Smooth muscle cell (in vitro differentiated cells): ENCODE results near the gene BTRC. TPM values are rescaled to one million over a fixed set of nuclear protein-coding genes. Genes with fewer than 3 reads are reported as not detected.

Experiments used
- DNase-seq: peaks from one replicate; lab custom pipeline; 2025; ENCODE audit not compliant: unreplicated experiment; lab: John Stamatoyannopoulos, UW
- H2AFZ ChIP-seq: fragments of 200-600 bp; sonication (generic); 2 replicates; pipeline ENCODE4 v1.6.0; 2016; ENCODE audit warnings: antibody characterized with exemption, low read depth, mild to moderate bottlenecking
- H3F3A ChIP-seq: fragments of 200-600 bp; sonication (generic); 2 replicates; pipeline ENCODE4 v1.6.0; 2017; ENCODE audit warnings: antibody characterized with exemption, low read depth
- H3K27ac ChIP-seq: fragments of 200-600 bp; sonication (generic); 2 replicates; pipeline ENCODE4 v1.5.1; 2016; ENCODE audit warnings: low read depth, mild to moderate bottlenecking
- H3K27me3 ChIP-seq: fragments of 200-600 bp; sonication (generic); 2 replicates; pipeline ENCODE4 v1.6.1; 2016; ENCODE audit warnings: low read depth, mild to moderate bottlenecking
- H3K36me3 ChIP-seq: fragments of 200-600 bp; sonication (generic); 2 replicates; pipeline ENCODE4 v1.5.1; 2016; ENCODE audit warnings: low read depth
- H3K4me1 ChIP-seq: fragments of 200-600 bp; sonication (generic); 2 replicates; pipeline ENCODE4 v1.5.1; 2016; ENCODE audit warnings: low read depth
- H3K4me2 ChIP-seq: fragments of 200-600 bp; sonication (generic); 2 replicates; pipeline ENCODE4 v1.6.0; 2016; ENCODE audit warnings: mild to moderate bottlenecking
- H3K4me3 ChIP-seq: fragments of 200-600 bp; sonication (generic); 2 replicates; pipeline ENCODE4 v1.5.1; 2016; ENCODE audit warnings: mild to moderate bottlenecking
- H3K79me2 ChIP-seq: fragments of 200-600 bp; sonication (generic); 2 replicates; pipeline ENCODE4 v1.6.0; 2016; ENCODE audit warnings: low read depth, mild to moderate bottlenecking
- H3K9ac ChIP-seq: fragments of 200-600 bp; sonication (generic); 2 replicates; pipeline ENCODE4 v1.6.0; 2016; ENCODE audit warnings: low read depth
- H3K9me3 ChIP-seq: fragments of 200-600 bp; sonication (generic); replicated peaks from 2 replicates; pipeline ENCODE4 v1.5.1; 2016; ENCODE audit warnings: low read depth
- H4K20me1 ChIP-seq: fragments of 200-600 bp; sonication (generic); 2 replicates; pipeline ENCODE4 v1.6.0; 2016; ENCODE audit warnings: low read depth
- CTCF ChIP-seq: fragments of 200-600 bp; sonication (generic); IDR thresholded peaks from 2 replicates; pipeline ENCODE4 v1.5.1; 2017; ENCODE audit warnings: borderline replicate concordance, mild to moderate bottlenecking, antibody characterized with exemption; ENCODE audit not compliant: insufficient read depth, poor library complexity, severe bottlenecking
- WGBS: methylation state at CpG from one replicate; pipeline ENCODE4 v1.1.7; 2016; ENCODE audit warnings: low lambda C conversion rate; 5-methylcytosine and 5-hydroxymethylcytosine counted together
- polyA plus RNA-seq: library from polyadenylated mRNA; unstranded; fragments of >200 nt; fragmentation: Nextera tagmentation; extraction: Ambion mirVana; gene quantifications from 2 replicates; pipeline ENCODE4 v1.2.1, GENCODE V29; 2016
- total RNA-seq: library from RNA; depleted of rRNA; stranded (reverse); fragments of >200 nt; gene quantifications from 2 replicates; pipeline ENCODE4 v1.2.3, GENCODE V29; 2014

The BTRC gene
- total and polyA plus RNA-seq, 2 experiments from 2014 or later = 9.6 to 16.8 TPM

DNA sequence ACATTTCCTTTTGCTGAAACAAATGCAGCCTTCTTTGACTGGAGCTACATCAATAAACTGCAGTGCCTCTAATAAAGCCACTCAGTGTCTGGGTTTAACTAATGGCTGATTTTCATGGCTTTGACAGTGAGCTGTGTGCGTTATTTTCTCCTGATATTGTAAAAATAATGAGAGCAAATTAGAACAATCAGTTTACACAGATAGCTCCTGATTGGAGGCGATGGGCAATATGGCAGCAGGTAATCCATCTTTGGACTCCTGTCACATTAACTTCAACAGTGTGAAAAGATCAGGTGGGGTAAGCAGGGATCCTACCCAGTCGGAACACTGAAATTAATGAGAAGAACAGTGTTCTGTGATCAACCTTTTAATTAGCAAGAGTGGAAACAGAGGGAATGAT, 133.4 kb downstream of the BTRC start:
- no peak for DNase-seq
- Histone ChIP-seq H3K27me3 (no peaks in the 10 kb centered on the region), H3F3A (no peaks in the 10 kb centered on the region), H3K79me2 (no peaks in the 10 kb centered on the region), H3K9ac (no peak overlapping the region), H3K36me3 (no peaks in the 10 kb centered on the region), H3K4me2 (no peak overlapping the region), H2AFZ (no peak overlapping the region), H3K9me3 (no peaks in the 10 kb centered on the region), H3K4me1 (peaks cover 17% of the 10 kb centered on the region), H4K20me1 (peaks cover 84% of the 10 kb centered on the region), H3K27ac (no peak overlapping the region), H3K4me3 (no peak overlapping the region)
- WGBS = 97% methylated on average over 3 of the region's 3 CpGs
- no peak for TF ChIP-seq CTCF

DNA sequence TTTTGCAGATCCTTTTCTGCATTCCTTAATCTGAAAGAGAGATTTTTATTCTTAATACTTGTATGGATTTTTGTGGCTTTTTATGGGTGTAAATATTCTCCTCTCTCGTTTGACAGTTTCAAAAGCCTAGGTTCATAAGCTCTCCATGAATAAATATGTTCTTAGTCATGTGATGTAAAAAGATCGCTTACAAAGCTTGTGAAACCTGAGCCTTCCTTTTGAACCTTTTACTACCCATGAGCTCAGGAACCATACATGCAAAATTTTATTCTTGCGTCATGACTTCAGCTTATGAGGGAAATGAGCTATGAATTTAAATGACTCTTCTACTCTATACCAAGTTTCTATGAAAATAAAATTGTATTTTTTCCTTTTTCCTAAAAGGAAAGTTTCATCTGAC, 135.4 kb downstream of the BTRC start:
- WGBS = 70% methylated on average over 3 of the region's 3 CpGs
- no peak for DNase-seq
- Histone ChIP-seq H3K4me1 (peaks cover 17% of the 10 kb centered on the region), H3K9ac (no peak overlapping the region), H3K36me3 (no peaks in the 10 kb centered on the region), H3K79me2 (no peaks in the 10 kb centered on the region), H2AFZ (no peak overlapping the region), H3F3A (no peaks in the 10 kb centered on the region), H3K27ac (no peak overlapping the region), H3K27me3 (no peaks in the 10 kb centered on the region), H3K9me3 (no peaks in the 10 kb centered on the region), H4K20me1 (peaks cover 96% of the 10 kb centered on the region), H3K4me2 (no peak overlapping the region), H3K4me3 (no peak overlapping the region)
- no peak for TF ChIP-seq CTCF

DNA sequence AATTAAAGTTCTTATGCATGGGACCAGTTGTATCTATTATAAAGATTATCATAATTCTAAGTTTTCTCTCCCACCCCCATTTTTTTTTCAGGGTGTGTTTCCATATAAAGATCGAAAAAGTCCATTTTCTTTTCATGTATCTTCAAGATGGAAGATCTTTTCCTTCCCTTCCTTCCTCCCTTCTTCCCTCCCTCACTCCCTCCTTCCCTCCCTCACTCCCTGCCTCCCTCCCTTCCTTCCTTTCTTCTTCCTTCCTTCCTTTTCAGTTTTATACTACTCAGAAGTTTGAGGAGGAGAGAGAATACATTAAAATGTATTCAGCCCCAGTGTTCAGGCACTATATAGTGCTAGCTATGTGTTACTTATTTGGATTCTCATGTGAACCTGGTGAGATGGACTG, 136.1 kb downstream of the BTRC start:
- Histone ChIP-seq H3K36me3 (no peaks in the 10 kb centered on the region), H3K9ac (no peak overlapping the region), H2AFZ (no peak overlapping the region), H3K27ac (no peak overlapping the region), H3K27me3 (no peaks in the 10 kb centered on the region), H3K4me1 (peaks cover 16% of the 10 kb centered on the region), H3K4me3 (no peak overlapping the region), H3F3A (no peaks in the 10 kb centered on the region), H3K9me3 (no peaks in the 10 kb centered on the region), H3K4me2 (no peak overlapping the region), H3K79me2 (no peaks in the 10 kb centered on the region), H4K20me1 (peaks cover 94% of the 10 kb centered on the region)
- WGBS = 92% methylated on average over 1 of the region's 1 CpG
- TF ChIP-seq CTCF = no peak
- no peak for DNase-seq

GRCh38 chr10:101492205-101492604, 138.2 kb downstream of the BTRC start:
- DNase-seq = no peak
- no peaks in the 10 kb centered on the region for H3F3A ChIP-seq
- H3K4me1 ChIP-seq = no peaks in the 10 kb centered on the region
- no peaks in the 10 kb centered on the region for H3K9me3 ChIP-seq
- no peak overlapping the region for H2AFZ ChIP-seq
- no peak overlapping the region for H3K4me2 ChIP-seq
- no peak for TF ChIP-seq CTCF
- no peaks in the 10 kb centered on the region for H3K36me3 ChIP-seq
- 98% methylated on average over 3 of the region's 3 CpGs for WGBS
- H3K27ac ChIP-seq = no peak overlapping the region
- peaks cover 91% of the 10 kb centered on the region for H4K20me1 ChIP-seq
- H3K79me2 ChIP-seq = peaks cover 2% of the 10 kb centered on the region
- no peak overlapping the region for H3K4me3 ChIP-seq
- no peaks in the 10 kb centered on the region for H3K27me3 ChIP-seq
- H3K9ac ChIP-seq = no peak overlapping the region
